H54 (cell line): ENCODE measurements around the gene AMH.

ENCODE experiments used
- DNase-seq: peaks from one replicate; pipeline ENCODE4 v3.0.0; 2011; ENCODE audit warnings: low spot score, mixed read lengths; ENCODE audit not compliant: insufficient read length
- FAIRE-seq: peaks from 3 replicates; lab custom pipeline; 2011; peaks lifted over from hg19 to GRCh38; lab: Jason Lieb, UNC
- POLR2A ChIP-seq: IDR thresholded peaks from 2 replicates; pipeline ENCODE4 v1.6.1; 2011; ENCODE audit warnings: low read depth, mild to moderate bottlenecking, low read length

AMH gene

DNA sequence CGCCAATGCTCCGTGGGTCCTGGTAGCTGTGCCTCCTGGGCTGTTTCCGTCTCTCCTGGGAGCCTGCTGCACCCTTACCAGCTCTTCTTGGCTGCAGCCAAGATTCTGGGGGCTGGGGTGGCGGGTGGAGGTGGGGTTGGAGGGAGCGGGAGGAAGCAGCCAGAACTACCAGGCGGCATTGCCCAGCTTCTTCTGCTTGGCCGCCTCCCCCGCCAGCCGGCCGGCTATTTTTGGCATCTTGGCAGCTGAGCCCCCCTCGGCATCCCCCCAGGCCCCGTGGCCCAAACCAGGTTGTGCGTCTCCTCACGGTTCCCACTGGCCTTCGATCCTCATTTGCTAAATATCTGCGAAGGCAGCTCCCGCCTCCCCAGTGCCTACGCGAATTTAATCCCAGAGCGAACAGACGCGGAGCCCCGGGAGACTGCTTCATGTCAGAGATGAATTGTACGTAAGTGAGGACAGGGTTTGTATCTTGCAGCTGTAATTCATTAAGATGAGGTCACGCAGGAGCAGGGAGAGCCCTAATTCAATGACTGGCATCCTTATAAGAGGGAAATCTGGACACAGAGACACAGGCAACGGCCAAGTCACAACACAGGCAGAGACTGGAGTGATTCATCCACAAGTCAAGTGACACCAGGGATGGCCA lies 45.7 kb downstream of the AMH start:
- FAIRE-seq (no peak), DNase-seq (no peak)
- no peak for TF ChIP-seq POLR2A

DNA sequence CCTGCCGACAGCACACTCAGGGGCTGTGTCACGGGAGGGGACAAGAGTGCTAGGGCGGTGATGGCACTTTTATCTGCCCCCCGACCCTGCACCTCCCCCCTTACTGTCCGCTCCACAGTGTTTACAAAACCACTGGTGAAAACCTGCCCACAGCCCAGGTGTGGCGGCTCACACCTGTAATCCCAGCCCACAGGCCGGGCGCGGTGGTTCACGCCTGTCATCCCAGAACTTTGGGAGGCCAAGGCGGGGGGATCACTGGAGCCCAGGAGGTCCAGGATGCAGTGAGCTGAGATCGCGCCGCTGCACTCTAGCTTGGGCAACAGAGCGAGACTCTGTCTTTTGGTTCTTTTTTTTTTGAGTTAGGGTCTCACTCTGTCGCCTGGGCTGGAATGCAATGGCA lies 47.0 kb downstream of the AMH start:
- FAIRE-seq: no peak
- no peak for TF ChIP-seq POLR2A
- no peak for DNase-seq

DNA sequence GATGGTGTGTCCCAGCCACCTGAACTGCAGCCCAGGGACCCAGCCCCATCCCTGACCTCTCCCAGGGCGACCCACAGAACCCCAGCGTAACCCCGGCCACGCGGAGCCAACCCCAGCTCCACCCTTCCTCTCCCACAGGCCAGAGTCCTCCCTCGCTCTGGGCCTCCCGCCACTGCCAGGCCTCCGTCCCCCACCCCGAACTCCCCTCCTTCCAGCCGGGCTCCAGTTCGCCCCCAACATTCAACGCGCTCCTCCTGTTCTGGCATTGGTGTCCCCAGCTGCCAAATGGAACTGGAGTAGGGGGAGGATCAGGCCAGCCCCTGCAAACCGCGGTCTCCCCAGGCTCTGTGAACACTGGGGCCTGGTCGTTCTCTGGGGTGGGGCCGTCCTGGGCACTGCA lies 51.4 kb downstream of the AMH start:
- DNase-seq (no peak), FAIRE-seq (no peak)
- TF ChIP-seq POLR2A: no peak
